ENCODE data around the gene DISC1. TPM values are rescaled to one million over a fixed set of nuclear protein-coding genes. Genes with fewer than 3 reads are reported as not detected.

Gene DISC1
- total RNA-seq, 4 donors from 2014 or later: 9.6 to 27.9 (median 13.0) TPM

- no peak for TF ChIP-seq CTCF (IDR thresholded peaks at IDR 0.05)
- ATAC-seq (ENCODE audit: low FRiP score) (no peak), DNase-seq (ENCODE audit: low spot score) (no peak)
These were observed 107.8 kb downstream of the DISC1 start for GRCh38 chr1:231734417-231734816.

GRCh38 chr1:231735411-231735810 lies 108.8 kb downstream of the DISC1 start:
- TF ChIP-seq CTCF (IDR thresholded peaks at IDR 0.05): no peak
- DNase-seq (ENCODE audit: low spot score) (no peak), ATAC-seq (ENCODE audit: low FRiP score) (no peak)

- DNase-seq (ENCODE audit: low spot score) (no peak), ATAC-seq (ENCODE audit: low FRiP score) (no peak)
- no peak for TF ChIP-seq CTCF (IDR thresholded peaks at IDR 0.05)
These were observed 109.4 kb downstream of the DISC1 start for GRCh38 chr1:231735941-231736340.

GRCh38 chr1:231736464-231736863 lies 109.9 kb downstream of the DISC1 start:
- DNase-seq (ENCODE audit: low spot score) (no peak), ATAC-seq (ENCODE audit: low FRiP score) (no peak)
- TF ChIP-seq CTCF (IDR thresholded peaks at IDR 0.05): no peak

GRCh38 chr1:231738554-231738953 lies 112.0 kb downstream of the DISC1 start:
- ATAC-seq (ENCODE audit: low FRiP score): no peak
- no peak for DNase-seq (ENCODE audit: low spot score)
- TF ChIP-seq CTCF (IDR thresholded peaks at IDR 0.05): no peak

- TF ChIP-seq CTCF (IDR thresholded peaks at IDR 0.05): no peak
- ATAC-seq (ENCODE audit: low FRiP score): no peak
- DNase-seq (ENCODE audit: low spot score): no peak
These were observed 117.4 kb downstream of the DISC1 start for GRCh38 chr1:231743966-231744365.

- no peak for TF ChIP-seq CTCF (IDR thresholded peaks at IDR 0.05)
- DNase-seq (ENCODE audit: low spot score): no peak
- no peak for ATAC-seq (ENCODE audit: low FRiP score)
These were observed 122.3 kb downstream of the DISC1 start for GRCh38 chr1:231748760-231749415.

All from omental fat pad (tissue), 4 donors.